ENCODE measurements around the gene MKS1.

Gene MKS1

DNA sequence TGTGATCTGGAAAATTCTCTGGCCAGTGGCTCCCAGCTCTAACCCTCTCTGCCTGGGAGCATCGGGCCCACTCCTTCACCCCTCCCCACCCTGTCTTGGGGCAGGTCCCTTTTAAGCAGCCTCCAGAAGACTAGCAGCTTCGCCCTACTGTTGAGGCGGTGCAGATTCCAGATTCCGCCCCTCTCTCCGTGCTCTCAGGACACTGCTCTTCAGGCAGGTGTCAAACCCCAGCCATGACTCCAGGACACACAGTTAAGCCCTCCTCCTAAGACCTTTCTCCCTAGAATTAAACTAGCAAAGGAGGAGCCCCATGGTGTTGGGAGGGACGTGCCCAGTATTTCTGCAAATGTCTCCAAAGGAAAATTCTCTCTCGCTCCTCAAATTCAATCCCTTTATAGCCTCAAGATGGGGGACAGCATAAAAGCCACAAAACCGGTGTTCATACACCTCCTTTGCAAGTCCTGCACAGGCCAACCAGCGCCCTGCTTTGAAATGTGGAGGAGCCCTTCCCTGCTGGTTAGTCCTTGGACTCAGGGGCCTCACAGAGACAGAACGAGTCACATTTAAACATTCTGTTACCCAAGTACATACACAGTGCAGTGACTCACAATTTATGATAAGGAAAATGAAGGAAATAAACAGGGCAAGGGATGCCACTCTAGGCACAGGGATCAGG lies 26.5 kb upstream of the MKS1 start:
- in situ Hi-C loops (cut with MboI; ENCODE audit: low sequenced_read_pairs), result no loop called here

DNA sequence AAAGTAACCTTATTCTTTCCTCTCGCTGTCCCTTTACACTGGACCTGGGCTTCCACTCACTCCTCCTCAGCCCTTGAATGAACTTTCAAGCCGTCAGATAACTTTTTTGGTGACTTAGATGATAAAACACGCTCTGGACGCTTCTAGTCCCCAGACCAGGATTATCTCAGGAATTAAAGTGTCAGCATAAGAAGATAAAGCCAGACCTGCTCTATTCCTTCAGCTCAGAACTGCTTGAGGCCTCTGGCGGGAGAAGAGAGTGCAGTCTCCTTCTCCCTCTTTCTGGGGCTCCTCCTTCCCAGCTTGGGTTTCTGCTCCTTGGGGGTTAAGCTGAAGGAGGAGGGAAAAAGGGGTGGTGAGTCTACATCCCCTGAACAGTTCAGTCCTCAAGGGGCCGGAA lies 25.9 kb upstream of the MKS1 start:
- in situ Hi-C loops (cut with MboI; ENCODE audit: low sequenced_read_pairs), result no loop called here

DNA sequence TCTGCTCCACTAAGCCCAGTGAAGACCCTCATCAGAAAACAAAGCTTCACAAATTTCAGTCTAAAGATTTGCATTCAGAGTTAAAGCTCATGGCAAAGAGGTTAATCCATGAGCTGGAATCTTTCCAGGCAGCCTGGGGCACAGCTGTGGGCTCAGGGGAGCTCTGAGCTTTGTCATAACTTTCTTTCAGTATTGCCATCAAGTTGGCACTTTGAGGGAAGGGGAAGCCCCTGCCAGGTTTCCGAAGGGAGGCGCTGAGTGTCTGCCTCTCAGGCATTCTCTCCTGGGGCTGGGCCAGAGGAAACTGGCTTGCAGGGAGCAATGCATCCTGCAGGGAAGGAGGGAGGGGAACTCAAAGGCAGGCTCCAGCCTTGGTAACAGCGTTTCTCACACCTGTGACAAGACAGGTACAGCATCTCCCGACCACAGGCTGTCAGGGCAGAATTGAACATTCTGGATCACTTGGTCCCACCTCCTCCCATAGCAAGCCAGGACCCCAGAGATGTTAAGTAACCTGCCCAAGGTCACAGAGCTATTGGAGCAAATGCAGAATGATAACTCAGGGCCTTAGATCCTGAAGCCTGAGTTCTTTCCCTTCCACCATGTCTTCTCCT lies 23.2 kb upstream of the MKS1 start:
- in situ Hi-C loops (cut with MboI; ENCODE audit: low sequenced_read_pairs), result no loop called here

DNA sequence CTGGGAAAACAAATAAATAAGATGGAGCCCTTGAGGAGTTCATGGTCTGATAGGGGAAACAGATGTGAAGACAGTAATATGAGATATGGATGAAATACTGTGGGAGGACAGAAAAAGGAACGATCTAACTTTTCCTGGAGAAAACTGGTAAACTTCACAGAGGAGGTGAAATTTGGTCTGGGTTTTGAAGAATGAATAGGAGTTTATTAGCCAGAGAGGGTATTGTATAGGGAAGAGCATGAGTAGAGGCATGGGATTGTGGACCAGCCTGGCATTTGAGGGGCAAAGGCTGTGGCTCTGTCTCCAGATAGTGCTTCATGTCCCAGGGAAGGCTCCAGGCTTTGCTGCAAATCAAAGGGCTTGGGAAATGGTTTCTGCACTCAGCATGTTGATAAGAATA lies 20.9 kb upstream of the MKS1 start:
- in situ Hi-C loops (cut with MboI; ENCODE audit: low sequenced_read_pairs), result no loop called here

DNA sequence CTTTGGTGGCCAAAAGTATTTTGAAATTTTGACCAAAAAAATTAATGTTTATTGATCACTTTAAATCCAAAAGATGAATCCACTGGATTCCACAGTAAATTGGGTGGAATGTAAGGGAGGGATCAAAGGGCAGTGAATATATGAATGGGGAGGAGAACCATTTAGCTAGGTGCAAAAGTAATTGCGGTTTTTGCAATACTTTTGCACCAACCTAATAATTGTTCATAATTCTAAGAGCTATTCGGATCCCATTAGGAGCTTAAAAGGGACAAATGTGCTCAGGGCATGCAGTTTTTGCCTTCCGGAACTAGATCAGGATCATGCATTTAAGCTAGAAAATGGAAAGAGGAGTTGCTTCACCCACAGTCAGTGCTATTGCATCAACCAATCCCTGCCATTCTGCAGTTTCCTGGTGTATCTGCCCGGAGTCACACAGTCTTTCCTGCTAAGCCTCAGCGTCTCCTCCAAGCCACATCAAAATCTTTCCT lies 19.1 kb upstream of the MKS1 start, which contains the start of gene LPO:
TSS of gene LPO (plus strand) at position 438 of the 488 bp plus-strand sequence. CDS start 4,396 bp downstream, outside the sequence.
- in situ Hi-C loops (cut with MboI; ENCODE audit: low sequenced_read_pairs), result no loop called here

DNA sequence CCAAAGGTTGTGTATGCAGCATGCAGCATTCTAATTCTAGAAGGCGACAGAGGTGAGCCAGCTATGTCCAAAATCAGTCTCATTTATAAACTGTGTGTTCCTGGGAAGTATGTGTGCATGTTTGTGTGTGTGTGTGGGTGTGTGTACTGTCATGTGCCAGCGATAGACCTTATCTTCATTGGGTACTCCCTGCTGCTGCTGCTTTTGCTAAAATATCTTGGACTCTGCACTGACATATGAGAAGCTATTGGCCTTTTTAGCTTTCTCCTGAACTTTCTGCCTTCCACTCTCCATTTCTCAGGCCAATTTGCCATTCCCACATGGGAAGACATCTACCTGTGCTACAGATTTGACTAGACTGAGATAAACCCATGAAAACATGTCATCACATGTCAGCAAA lies 17.3 kb upstream of the MKS1 start:
- in situ Hi-C loops (cut with MboI; ENCODE audit: low sequenced_read_pairs), result no loop called here

DNA sequence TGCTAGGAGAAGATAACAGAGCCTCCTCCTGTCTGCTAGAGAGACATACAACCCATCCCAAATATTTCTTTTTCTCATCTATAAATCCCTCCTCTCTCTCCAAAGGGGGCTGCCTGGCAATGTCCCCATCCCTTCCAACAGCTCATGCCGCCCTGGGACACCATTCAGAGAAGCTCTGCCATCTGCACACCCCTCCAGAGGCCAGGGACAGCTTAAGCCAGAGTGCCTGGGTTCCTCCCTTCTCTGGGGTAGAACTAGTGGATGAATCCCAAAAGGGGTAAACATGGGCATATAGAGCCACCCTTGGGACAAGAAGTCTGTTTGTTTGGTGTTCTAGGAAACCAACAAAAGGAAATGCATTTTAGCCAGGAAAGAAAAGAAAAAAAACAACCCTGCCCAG lies 16.8 kb upstream of the MKS1 start:
- in situ Hi-C loops (cut with MboI; ENCODE audit: low sequenced_read_pairs), result no loop called here

DNA sequence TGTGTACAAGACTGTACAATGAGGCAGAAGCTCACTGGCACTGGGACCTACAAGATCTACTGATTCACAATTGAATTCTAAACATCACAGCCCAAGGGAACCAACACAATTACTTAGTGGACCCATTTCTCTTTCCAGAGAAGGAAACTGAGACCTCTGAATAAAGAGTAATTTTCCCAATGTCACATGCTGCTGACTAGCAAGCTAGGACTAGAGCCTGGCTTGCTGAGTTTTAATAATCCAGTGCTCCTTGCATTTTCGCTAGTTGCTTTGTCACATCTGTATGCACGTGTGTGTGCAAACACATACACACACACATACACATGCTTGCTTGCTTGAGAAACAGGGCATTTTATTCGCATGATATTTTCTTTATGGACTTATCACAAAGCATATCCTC lies 15.5 kb upstream of the MKS1 start:
- in situ Hi-C loops (cut with MboI; ENCODE audit: low sequenced_read_pairs), result no loop called here

DNA sequence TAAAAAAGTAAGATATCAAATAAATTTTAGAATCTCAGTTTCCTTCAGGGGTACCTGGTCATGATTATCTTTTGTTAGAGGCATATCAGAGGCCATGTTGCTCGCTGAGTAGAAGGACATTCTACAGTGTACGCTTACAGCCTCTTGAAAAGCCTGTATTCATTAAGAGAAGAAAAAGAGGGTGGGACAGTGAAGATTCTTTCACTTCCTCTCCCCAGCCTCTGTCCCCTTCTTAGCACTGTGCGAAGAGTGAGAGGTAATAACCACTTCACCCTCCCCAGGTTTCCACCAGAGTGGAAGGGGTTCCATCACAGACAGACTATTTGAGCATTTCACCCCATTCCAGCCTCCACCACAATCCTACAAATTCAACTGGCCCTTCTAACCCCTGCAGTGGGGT lies 14.5 kb upstream of the MKS1 start:
- in situ Hi-C loops (cut with MboI; ENCODE audit: low sequenced_read_pairs), result no loop called here

DNA sequence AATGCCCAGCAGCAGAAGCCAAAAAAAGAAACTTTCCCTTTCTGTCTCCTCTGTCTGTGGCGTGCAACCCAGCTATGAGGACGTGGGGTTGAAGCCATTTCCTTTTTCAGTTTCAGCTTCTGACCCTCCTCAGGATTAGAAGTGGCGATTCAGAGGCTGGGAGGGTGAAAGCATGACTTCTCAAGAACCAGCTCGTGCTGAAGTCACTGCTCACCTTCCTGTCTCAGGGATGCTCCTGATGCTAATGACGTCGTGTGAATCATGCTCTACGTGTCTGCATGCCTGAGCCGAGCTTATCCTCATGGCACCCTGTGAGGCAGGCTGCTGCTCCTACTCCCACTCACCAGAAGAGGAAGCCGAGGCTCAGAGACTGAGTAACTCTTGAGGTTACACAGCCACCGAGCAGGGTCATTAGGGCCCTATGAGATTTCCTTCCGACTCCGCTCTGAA lies 13.7 kb upstream of the MKS1 start:
- in situ Hi-C loops (cut with MboI; ENCODE audit: low sequenced_read_pairs), result no loop called here

DNA sequence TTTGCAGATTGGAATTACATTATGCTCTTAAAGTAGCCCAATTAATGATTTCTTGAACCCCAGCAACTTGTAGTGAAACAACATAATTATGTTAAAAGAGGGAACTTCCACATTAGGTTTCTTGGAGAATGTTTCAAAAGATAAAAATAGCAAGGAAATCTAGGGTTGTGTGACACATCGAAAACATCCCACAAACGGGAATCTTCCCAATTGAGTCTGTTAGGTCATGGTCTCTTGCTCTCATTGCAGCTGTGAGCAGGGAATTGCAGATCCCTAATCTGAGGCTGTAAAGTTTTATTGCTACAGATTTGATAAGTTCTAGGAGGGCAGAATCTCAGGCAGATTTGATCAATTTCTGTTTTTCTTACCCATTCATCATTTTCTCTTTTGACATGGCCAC lies 12.6 kb upstream of the MKS1 start:
- in situ Hi-C loops (cut with MboI; ENCODE audit: low sequenced_read_pairs), result no loop called here

DNA sequence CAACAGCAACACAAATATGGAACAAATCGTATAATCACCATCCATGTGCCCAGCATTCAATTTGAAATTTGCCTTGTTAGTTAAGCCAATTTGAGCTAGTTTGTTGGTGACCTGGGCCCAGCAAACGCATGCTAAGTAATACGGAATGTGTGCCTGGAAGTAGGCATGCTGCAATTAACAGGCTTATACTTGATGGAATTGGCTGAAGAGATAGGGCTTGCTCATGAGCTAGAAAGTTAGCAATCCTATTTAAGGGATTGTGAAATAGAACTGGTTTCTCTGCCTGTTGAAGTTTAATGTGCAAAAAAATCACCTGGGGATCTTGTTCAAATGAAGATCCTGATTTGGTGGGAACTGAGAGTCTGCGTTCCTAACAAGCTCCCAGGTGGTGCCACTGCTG lies 10.8 kb upstream of the MKS1 start:
- in situ Hi-C loops (cut with MboI; ENCODE audit: low sequenced_read_pairs), result no loop called here

DNA sequence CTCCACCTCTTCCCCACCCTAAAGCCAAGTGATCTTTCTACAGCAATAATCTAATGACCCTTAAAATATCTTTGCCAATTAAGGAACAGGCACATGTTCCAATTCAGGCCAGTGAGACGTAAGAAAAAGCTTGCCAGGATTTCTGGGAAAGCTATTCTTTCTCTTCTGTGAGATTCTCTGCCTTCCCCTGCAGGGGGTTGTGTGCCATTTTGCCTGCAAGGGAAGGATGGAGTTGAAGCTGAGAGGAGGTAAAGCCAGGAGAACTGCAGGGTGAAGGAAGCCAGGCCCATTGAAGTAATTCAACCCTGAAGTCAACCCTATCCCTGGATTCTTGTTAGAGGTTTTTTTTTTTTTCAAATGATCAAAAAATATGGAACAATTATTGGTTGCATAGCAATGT lies 10.3 kb upstream of the MKS1 start:
- in situ Hi-C loops (cut with MboI; ENCODE audit: low sequenced_read_pairs), result no loop called here

DNA sequence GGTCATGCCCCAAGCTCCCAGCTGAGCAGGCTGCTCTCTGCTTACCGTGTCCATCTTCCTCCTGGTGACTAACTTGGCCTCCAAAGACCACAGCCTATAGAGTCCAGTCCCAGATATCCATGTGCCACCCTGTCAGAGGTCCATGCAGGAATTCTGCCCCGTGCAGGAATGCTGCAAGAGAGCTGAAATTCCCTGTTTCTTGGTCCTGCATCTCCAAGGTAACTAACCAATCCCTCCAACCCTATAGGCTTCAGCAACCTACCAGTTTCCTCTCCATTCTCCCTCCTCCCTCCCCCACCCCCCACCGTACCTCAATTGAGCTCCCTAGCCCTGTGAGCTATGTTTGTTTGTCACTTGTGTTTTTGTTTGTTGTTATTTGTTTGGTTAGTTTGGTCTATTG lies 9.6 kb upstream of the MKS1 start:
- in situ Hi-C loops (cut with MboI; ENCODE audit: low sequenced_read_pairs), result no loop called here

DNA sequence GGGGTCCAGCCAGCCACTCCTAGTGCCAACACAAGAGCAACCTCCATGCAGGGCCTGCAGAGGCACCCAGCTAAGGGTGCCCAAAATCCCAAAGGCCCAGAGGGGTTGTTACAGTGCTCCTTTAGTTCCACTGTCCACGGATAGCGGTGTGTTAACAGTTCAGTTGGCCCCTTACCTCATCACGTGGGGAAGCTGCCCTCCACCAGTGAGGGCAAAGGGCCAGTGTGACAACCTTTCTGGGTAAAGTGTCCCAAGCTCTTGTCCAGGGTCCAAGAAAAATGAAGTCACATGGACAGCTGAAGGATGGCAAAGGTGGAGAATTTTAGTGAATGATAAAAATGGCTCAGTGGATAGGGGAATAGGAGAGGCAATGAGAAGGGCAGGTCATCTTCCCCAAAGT lies 8.7 kb upstream of the MKS1 start:
- in situ Hi-C loops (cut with MboI; ENCODE audit: low sequenced_read_pairs), result no loop called here

DNA sequence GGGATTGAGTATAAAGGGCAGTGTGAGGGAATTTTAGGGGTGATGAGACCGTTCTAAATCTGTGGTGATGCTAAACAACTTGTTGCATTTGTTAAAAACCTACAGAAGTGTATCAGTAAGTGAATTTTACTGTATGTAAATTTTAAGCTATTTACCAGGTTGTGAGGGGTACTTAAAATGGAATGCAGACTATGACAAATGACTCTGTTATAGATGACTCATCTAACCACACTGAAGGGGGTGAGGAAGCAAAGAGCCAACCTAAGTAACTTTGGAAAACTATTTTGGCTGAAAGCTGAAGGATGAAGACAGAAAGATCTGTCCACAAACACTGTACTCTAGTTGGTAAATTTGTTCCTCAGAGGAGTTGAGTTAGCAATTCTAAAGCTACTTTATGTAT lies 5.3 kb upstream of the MKS1 start:
- in situ Hi-C loops (cut with MboI; ENCODE audit: low sequenced_read_pairs), result no loop called here

DNA sequence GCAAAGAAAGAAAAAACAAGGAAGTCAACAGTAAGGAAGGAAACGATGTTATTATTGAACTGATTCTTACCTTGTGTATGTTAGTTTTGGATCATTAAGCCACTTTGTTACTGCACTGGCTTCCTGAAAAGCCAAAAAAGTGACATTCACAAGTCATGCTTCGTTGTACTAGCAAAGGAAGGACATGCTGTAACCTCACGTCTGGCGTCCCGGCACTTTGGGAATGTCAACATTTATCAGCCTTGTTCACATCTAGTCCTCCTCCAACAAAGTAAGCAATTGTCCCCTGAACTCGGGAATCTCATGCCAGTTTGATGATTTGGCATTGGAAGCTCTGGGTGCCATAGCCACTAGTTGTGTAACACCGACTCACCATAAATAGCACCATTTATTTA lies 731 bp upstream of the MKS1 start:
- in situ Hi-C loops (cut with MboI; ENCODE audit: low sequenced_read_pairs), result no loop called here

DNA sequence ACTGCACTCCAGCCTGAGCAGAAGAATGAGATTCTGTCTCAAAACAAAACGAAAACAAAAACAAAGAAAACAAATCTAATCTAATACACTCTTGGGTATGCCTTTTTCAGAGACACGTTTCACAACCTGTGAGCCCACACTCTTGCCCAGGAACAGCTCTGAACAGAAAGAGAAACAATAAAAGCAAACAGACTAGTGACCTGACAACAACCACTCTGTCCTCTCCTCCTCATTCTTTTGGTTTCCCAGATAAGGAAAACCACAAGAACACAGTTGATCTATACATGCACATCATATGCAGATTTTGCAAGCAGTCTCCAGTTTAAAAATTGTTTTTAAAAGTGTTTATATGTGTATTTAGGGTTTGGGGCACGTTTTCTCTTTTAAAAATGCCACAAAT lies 1.3 kb downstream of the MKS1 start:
- in situ Hi-C loops (cut with MboI; ENCODE audit: low sequenced_read_pairs), result no loop called here

DNA sequence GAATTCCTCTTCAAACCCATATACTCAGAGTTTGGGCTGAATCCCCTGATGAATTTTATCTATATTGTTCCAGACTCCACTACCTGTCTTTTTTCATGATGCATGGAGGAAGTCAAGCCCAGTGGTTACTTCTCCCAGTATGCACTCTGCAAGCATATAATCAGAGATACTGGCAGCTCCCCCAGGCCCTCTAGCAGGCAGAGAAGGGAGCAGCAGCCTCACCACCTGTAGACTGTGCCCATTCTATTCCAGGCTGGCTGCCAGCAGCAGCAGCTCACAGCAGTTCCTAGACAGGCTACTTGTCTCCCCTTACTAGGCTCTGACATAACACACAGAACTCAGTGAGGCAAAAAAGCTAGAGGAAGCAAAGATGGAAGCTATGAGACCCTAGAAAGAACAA lies 3.4 kb downstream of the MKS1 start:
- in situ Hi-C loops (cut with MboI; ENCODE audit: low sequenced_read_pairs), result no loop called here

DNA sequence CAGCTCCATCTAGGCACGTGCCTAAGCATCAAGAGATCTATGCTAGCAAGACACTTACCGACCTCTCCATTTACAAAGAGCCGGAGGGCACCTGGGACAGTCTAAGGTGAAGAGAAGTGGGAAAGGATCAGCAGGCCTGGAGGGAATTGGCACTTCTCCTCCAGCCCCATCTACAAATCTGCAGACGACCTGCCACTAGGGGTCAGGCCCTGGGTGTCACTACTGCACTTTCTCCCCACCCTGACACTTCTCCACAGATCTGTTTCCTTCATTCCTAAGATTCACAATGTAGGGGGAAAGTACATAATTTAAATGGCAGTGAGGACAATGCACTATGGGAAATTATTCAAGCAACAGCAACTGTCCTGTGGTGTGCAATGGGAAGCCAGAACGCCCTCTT lies 8.1 kb downstream of the MKS1 start:
- in situ Hi-C loops (cut with MboI; ENCODE audit: low sequenced_read_pairs), result no loop called here

DNA sequence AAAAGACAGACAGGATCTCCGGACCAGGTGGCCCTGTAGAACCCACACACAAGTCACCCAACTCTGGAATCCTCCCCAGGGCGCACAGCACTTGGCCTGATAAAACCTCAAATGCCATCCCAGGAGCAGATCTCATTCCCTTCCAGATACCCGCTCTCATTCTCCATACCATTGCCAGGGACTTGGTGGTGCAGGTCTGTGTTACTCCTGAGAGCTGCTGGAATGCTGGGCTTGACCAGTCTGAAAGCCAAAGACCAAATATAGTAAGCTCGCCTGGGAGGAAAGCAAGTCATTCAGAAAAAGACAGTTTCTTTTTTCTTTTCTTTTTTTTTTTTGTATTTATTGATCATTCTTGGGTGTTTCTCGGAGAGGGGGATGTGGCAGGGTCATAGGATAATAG lies 10.7 kb downstream of the MKS1 start:
- in situ Hi-C loops (cut with MboI; ENCODE audit: low sequenced_read_pairs), result no loop called here

DNA sequence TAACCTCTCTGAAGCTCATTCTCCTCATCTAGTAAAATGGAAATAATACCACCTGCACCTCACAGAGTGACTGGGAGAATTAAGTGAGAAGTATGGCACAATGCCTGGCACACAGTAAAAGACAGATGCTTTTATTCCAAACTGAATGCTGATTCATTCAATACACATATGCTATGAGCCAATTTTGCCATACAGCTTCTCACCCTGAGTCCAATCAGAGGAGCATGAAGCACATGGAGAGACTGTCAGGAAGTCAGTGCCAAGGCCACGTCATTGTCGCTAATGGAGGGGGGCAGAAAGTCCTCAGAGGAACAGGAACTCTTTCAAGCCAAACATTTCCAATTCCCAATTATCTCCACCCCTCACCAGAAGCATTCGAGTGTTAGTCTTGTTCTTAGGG lies 11.6 kb downstream of the MKS1 start:
- in situ Hi-C loops (cut with MboI; ENCODE audit: low sequenced_read_pairs), result no loop called here

DNA sequence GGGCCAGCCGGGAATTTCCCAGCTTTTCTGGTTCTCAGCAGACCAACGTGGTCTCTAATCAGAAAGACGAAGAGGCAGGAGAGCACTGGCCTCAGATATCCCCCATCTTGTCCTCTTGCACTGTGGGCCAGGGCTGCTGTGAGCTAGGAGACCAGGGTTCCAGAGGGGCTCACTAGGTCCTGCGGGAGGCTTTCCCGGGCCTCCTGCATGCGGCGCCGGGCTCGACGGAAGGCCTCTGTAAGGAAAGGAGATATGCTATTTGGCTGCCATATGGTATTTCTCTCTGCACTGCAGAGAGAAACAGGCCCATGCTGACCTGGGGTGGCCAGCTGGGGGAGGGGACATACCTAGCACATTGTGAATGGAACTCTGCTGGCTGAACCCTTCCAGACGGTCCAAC lies 13.1 kb downstream of the MKS1 start:
- in situ Hi-C loops (cut with MboI; ENCODE audit: low sequenced_read_pairs), result no loop called here
